Fibroblast of skin of right biceps (primary cell): ENCODE data around the gene MROH2B.

Experiments used
- DNase-seq: peaks from one replicate; pipeline ENCODE4 v3.0.0-alpha.2; 2013

MROH2B gene

DNA sequence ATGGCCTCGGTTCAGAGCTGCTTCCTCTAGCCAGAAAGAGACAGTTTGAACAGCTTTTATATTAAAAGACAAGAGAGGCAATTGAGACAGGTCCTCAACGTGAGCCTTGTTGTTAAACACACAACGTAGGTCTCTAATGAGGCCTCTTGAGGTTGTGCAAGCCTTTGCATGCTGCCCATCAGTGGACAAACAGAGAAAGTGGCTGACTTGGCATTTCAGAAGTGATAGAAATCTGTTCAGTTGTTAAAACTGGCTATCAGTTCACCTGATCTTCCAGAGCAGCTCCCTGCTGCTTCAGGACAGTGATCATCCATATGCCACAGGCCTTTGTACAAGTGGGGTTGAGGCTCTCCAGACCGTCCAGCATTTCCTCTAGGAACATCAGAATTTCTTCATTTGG, 58.8 kb downstream of the MROH2B start:
- no peak for DNase-seq

DNA sequence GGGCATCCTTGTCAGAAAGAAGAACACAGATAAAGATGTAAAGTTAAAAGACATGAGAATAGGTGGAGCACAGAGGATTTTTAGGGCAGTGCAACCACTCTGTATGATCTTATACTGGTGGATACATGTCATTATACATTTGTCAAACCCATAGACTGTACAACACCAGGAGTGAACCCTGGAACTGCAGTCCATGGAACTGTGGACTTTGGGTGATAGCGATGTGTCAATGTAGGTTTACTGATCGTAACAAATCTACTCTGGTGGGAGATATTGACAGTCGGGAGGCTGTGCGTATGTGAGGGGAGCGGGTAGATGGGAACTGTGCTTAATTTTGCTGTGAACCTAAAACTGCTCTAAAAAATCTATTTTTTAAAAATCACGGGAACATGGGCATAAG, 60.6 kb downstream of the MROH2B start:
- no peak for DNase-seq

DNA sequence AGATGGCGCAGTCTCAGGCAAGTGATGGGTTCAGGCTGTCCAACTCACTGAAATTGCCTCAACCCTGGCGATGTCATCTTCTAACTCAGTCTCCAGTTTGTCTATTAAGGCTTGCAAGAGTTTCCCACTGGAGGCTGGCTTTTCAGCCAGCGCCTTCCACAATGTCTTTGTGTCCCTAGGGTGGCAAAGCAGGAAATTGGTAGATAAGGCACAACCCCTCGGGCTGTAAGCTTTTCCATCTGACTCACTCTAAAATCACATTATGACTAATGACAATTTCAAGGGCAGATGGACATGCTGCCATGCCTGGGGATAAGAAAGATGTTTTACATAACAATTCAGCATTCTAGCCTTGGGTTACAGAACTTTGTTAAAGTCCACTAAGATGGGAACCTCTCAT, 61.9 kb downstream of the MROH2B start:
- DNase-seq: no peak

DNA sequence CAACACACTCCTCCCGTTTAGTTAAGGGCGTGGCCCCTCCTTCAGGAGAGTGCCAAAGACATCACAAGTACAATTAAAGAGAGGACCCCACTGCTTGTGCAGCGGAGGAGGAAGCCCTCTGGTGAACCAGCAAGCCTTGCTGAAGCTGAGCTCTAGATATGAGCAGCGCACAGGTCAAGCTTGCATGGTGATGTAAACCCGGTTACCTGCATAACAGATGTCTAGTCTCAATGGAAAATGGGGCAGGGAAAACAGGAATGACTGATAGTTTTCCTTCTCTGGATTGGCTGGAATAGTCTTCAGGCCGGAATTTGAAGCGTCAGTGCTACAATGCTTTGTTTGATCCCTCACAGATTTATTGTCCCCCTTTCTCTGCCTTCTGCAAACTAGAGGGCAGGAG, 66.2 kb downstream of the MROH2B start:
- no peak for DNase-seq

DNA sequence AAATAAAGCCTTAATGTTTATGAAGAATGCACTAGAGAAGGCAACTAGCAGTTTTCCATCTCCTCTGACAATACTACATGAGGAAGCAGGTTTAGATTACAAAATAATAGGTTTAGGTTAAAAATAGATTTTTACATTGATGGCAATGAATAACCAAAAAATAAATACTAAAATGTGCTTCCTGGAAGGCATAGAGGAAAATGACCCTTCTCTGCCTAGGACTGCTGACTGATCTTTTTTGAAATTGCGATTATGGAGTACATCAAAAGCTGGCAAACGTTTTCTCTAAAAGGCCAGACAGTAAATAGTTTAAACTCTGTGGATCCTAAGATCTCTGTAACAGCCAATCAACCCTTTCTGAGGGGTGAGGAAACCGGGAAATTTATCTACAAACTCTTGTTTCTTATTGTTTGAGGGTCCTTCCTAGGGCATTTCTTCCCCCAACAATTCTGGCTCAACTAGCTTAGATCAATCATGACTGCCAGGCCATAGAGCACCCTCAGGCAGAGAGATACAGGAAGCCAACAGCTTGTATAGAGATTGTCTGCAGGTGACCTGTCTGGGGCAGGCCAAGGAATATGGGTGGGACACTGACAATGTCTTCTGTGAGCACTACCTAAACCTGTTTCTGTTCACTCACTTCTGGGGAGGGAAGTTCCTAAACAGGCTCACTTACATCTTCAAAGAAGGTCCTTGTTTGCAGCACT, 67.3 kb downstream of the MROH2B start:
- DNase-seq: no peak

DNA sequence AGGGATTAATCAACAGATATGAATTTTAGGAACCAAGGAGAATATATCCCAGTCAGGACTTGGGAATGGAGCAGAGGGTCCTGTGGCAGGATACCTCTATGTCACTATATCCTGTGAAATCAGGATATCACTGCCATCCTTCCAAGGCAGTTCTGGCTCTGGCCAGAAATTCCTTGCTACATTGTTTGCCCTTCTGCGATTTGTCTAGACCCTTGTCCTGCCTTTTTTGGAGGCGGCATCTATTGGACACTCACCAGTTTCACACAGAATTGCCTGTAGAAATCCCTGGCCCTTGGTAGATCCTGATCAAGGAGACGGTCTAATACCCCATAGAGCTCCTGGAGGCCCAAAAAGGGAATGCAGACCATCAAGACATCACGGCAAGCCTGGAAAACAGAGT, 71.2 kb downstream of the MROH2B start:
- DNase-seq: no peak

DNA sequence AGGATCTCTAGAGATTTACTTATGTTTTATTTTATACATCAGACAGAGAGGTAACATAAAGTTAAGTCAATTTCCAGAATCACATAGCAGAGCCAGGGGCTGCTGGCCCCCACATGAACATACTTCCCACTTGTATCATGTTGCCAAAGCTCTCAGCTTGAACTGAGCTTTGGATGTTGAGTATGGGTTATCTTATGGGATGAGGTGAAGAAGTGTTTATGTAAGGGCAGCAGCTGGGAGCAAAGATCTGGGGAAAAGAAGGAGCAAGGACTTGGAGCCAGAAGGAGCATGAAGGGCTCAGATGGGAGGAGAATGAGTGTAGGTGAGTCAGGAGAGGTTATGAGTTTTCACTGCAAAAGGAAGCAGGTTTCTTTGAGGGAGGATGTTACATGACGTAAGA, 72.0 kb downstream of the MROH2B start:
- no peak for DNase-seq

DNA sequence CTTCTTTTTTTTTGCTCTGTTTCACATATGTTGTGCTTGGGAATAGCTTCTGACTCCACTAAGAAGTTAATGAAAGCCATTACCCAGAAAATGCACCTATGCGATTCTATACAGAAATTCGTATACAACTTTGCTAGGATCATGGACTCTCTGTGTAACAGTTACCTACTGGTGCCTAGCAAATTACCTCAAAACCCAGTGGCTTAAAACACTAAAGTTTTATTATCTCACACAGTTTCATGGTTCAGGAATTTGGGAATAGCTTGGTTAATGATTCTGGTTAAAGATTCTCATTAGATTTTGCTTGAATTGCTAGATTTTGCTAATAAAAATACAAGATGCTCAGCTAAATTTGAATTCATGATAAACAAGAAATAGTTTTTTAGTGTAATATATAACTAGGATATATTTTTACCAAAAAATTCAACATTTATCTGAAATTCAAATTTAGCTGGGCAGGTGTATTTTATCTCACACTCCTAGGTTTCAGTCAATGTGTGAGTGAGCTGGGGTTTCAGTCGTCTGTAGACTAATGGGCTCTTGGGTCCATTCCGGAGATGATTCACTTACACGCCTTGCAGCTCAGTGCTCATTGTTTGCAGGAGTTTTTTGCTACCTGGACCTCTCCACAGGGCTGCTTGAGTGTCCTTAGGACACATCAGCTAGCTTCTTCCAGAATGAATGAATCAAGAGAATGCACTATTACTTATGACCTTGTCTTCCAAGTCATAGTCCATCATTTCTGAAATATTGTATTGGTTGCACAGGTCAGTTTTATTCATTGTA, 75.1 kb downstream of the MROH2B start:
- DNase-seq: no peak

DNA sequence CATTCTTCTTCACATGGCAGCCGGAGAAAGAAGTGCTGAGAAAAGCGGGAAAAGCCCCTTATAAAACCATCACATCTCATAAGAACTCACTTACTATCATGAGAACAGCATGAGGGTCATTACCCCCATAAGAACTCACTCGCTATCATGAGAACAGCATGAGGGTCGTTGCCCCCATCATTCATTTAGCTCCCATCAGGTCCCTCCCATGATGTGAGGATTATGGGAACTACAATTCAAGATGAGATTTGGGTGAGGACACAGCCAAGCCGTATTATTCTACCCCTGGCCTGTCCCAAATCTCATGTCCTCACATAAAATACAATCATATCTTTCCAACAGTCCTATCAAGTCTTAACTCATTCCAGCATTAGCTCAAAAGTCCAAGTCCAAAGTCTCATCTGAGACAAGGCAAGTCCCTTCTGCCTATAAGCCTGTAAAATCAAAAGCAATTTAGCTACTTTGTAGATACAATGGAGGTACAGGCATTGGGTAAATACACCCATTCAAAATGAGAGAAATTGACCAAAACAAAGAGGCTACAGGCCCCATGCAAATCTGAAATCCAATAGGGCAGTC, 79.1 kb downstream of the MROH2B start:
- DNase-seq: no peak

DNA sequence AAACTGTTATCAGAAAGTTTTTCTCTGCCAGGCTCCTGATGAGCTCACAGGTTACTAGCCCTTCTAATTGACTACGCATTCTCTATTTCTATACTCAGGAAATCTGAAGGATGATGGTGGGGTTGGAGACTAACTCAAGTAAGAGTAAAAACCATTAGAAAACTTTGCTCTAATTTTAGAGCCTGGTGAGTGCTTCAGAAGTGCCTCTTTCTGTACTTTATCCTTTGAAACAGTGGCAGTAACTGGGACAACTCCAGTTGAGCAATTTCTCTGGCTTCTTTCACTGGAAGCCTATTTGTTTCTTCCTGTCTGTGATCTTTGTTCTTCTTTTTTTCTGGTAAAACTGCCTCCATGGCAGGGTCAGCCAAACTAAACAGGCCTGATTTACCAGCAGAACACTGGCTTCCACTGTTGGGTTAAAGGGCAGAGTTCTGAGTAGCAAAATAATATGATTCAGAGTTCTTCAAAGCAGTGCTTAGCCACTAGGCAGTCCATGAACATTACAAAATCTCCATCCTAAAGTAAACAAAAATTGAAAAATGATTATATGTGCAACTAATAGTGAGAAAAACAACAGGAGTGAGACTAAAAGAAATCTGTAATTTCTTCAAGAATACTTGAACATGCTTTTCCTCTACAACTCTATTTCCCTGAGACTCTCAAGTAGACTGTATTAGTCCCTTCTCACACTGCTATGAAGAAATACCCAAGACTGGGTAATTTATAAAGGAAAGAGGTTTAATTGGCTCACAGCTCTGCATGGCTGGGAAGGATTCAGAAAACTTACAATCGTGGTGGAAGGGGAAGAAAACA, 79.8 kb downstream of the MROH2B start:
- no peak for DNase-seq

DNA sequence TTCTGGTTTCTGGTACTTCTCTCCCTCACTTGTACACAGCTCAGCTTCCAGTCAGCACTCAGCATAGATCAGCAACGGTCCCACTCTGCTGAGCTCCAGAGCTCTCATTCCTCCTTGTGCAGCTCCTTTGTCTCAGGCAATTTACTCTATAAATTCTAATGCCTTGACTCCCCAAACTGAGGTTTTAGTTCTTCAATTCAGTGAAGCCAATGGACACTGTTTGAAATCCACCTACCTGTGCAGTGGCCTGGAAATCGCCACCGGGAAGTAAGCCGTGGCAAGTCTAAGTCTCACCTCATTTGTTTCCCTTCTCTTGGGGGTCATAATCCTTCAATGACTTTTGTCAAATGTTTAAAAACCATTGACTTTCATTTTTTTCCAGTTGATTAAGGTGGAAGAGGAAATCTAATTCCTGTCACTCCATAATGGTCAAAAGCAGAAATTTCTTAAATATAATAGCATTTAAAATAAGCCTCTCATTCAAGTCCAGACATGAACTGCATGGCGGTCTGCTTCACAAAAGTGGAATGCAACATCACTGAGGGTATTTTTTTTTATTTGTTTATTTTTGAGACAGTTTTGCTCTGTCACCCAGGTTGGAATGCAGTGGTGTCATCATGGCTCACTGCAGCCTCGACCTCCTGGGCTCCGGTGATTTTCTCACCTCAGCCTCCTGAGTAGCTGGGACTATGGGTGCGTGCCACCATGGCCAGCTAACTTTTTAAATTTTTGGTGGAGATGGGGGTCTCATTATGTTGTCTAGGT, 82.2 kb downstream of the MROH2B start:
- no peak for DNase-seq

DNA sequence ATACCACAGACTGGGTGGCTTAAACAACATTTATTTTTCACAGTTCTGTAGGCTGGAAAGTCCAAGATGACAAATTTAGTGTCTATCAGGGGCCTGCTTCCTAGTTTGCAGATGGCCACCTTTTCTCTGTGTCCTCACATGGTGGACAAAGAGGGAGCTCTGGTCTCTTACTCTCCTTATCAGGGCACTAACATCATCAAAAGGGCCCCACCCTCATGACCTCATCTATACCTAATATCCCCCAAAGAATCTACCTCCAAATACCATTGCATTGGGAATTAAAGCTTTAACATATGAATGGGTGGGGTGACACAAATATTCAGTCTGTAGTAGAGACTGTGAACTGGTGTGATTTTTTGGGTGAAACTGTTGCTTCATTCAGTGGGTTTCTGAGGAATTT, 83.8 kb downstream of the MROH2B start:
- no peak for DNase-seq

DNA sequence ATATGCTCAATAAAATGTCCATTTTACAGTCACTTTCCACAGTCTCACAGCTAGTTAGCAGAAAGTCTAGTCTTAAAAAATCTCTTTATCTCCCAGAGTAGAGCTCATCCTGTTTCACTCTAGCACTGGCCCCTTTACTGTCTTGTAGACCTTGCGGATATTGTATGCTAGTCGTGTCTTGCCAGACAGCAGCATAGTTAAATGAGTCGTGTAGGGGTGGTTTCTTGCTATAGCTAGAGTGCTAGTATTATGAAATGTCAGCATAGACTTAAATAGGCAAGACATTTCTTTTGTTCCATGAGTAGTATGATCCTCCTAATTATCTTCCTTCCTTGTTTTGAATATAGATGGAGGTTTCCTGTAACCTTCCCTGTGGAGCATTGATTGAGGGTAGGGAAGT, 84.5 kb downstream of the MROH2B start:
- no peak for DNase-seq

DNA sequence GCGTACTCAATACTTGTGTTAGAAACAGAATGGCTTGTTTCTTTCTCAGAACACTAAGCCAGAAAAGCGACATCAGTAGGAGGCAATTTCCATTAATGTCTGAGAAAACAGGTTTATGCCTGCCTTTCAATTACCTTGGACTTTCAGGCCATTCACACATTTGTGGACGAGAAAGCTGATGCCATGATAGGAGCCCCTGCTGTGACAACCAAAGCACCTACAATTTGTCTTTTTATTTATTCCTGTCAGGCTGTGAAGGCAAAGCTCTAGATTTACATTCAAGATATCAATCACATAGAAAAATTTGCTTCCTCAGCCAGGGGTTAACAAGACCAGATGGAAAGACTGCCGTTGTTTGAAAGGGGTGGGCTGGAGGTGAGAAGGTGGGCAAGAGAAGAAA, 85.6 kb downstream of the MROH2B start:
- DNase-seq: no peak

DNA sequence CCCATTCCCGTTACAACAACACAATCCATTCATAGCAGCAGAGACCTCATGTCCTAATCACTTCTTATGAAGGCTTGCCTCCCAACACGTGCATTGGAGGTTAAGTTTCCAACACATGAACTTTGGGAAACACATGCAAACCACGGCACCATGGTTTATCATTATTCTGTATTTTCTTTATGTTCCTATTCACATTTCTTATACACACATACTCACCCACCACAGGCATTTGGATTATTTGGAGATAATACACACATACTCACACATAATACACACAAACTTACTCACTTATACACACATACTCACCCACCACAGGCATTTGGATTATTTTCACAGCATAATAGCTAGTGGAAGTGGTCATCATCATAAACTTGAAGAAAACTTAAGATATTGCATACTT, 86.3 kb downstream of the MROH2B start:
- peak; percentile 27 for DNase-seq

DNA sequence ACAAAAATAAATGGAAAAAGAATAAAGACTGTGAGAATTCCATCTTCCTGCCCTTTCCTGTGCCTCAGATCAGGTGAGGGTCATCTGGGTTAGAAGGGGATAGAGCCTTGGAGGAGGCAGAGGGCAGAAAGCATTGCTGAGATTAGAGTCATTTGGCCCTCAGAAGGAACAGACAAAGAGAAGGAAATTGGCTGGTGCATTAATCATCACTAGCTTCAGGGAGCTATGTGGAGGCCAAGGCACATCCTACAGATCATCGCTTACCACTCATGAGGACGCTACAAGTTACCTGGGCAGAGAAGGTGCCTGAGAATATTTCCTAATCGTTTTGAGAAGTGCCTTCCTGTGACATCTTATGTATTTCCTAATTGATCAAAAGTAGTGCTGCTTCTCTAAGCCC, 87.4 kb downstream of the MROH2B start:
- DNase-seq: no peak

DNA sequence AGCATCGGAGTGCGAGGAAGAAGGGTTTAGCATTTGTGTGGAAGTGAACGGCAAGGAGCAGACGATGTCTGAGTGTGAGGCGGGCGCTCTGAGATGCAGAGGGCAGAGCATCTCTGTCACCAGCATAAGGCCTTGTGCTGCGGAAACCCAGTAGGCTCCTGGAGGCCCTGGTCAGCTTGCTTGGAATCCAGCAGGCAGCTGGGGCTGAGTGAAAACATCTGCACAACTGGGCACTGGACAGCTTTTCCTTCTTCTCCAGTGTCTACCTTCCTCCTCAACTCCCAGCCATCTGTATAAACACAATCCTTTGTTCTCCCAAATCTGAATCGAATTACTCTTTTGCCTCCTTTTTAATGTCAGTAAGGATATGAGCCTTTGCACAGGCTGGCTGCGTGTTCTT, 89.7 kb downstream of the MROH2B start:
- DNase-seq: no peak

DNA sequence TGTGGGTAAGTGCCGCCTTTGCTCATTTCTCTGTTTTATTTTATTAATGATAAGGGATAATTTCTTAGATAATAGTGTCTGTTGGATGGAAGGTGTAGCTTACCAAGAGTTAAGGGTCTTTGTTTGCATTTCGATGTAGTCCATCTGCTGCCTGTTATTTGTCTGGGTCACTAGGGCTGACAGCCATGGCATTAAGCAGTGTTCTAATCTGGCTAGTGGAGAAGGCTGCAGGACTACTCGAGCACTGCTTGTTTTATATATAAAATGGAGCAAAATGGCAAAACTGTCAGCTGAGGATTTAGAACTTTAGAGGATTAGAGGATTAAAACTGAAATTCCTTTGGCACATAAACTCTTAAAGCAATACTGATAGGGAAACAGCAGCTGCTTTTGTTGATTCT, 94.3 kb downstream of the MROH2B start:
- DNase-seq: no peak

DNA sequence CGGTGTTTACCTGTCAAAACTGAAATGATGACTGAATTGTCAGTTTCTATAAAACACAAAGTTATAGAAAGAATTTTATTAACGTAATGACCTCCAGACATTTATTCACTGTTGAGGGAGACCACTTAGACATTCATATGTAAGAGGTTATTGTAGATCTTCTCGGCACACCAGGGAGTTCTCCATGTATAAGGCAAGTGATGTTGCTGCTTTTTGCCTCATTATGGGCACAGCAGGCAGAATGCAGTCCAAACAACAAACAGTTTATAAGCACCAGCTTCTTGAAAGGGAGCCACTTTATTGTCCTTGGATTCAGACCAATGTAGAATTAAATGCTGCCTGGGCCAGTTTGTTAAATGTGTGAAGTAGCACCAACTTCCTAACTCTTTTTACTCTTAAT, 95.1 kb downstream of the MROH2B start:
- DNase-seq: no peak

DNA sequence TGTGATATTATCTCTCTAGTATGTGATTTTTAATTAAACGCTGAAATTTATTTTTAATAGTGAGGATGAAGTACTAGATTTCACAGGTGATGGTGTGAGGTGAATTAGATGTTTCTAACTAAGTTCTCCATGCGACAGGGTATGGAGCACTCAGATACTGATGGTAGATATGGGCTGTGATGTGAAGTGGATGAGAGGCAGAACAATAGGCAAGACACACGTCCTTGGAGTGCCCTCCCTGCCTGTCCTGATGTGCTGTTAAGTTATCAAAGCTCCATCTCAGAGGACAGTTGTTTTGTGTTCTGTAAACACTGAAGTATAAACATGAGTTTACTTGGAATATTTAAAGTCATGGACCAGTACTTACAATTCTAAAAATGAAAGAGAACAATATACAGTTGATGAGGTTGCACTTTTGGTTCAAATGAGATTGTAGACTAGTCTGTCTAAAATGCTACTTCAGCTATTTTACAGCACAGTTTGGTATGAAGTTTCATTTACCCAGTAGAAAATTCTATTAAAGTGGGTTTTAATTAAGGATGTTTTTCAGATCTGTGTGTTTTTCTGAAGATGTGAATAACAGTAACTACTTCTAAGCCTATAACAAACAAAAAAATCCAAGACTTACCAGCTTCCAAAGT, 97.7 kb downstream of the MROH2B start:
- DNase-seq: no peak

DNA sequence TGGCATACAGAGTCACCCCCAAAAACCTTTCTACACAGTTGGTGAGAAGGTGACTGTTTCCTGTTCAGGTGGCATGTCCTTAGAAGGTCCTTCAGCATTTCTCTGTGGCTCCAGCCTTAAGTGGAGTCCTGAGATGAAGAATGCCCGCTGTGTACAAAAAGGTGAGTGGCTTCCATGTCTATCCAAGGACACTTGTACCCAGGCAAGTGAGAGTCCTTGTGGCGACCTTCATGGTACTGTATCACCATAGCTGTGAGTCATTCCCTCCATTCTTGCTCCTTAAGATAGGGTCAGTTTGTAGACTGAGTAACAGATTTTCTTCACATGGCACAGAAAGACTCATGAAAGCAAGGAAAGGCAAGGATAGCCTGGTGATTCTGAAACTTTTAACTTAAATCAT, 98.7 kb downstream of the MROH2B start:
- no peak for DNase-seq
